IPS-NIHi7 (cell line): Measurements from ENCODE around the gene SIDT1.

Experiments
- DNase-seq: peaks from one replicate; pipeline ENCODE4 v3.0.0; 2012; ENCODE audit warnings: mixed read lengths; ENCODE audit errors: extremely low spot score

Gene SIDT1

DNA sequence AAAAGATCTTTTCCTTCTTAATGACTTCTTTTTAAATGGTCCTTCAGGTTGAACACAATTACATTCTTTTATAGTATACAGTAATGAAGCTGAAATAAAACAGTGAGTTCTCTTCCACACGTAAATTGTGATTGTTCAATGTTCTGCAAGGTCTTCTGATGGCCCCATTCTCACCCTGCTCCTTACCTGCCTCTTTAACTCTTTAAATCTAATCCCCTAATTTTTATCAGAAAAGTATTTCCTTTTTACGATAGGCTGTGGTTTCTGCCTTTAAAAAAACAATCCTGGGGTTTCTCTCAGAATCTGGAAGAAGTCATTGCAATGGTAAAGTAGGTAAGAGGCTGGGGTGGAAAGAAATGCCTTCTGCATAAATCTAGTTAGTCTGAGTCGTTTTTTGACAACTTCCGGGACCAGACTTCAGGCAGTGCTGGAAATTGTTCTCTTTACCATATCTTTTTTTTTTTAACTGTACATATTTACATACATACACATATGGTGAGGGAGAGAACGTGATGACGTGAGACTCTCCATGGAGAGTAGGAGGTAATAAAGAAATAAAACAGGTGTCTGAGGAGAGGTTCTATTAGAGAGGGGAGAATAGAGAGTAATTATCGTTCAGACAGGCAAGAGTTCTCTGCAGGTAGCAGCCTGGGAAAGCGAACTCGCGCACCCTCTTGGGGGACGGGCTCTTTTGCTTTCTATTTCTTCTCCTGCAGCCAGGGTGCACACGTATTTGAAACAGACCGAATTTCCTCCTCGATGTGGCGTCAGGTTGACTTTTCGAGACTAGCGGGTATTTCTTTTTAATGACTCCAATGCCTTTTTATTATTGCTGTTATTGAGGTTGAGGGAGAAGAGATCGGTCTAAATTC is at the start of gene SIDT1:
Gene SIDT1 (plus strand): TSS at position 730 of the 872 bp plus-strand sequence. CDS start 467 bp downstream, outside the sequence.
- peak; percentile 24 for DNase-seq

DNA sequence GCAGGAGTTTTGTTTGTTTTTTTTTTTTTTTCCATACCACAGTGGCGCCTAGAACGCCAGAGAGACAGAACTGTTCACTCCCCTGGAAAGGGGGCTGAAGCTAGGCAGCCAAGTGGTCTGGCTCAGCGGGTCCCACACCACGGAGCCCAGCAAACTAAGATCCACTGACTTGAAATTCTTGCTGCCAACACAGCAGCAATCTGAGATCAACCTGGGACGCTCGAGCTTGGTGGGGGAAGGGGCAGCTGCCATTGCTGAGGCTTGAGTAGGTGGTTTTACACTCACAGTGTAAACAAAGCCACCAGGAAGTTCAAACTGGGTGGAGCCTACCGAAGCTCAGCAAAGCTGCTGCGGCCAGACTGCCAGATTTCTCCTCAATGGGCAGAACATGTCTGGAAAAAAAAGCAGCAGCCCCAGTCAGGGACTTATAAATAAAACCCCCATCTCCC is 47.2 kb upstream of the SIDT1 start:
- DNase-seq: no peak

DNA sequence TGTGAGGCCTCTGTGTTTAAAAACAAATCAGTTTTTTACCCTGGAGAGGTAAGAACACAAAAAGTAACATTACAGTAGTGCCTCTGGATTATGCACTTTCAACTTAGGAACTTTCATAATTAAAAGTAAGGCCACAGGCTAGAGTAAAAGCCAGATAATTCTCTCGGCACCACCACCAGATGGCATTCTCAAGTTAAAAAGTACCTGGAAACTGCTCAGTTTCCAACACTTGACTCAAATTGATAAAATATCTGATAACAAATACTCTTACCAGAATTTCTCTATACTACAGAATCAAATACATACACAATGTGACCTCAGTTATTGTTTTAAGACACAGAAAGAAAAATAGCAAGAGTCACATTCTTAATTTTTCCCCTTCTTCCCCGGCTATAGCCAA is 37.3 kb upstream of the SIDT1 start:
- DNase-seq: peak; percentile 30

DNA sequence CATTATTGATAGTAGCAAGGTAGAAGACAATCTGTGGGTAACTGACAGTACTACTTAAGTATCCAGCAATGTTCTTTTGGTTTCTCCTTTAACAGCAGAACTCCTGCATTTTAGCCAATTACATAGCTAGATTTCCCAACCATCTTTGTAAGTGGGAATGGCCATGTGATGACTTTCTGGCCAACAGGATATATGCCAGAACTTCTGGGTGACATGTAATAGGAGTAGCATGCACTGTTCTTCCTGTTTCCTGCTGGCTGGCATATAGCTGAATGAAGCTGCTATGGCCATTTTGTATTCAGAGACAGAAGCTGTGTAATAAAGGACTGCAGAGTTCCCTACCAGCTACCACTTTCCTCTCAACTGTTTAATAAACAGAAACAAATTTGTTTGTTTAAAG is 35.4 kb upstream of the SIDT1 start:
- DNase-seq: no peak

DNA sequence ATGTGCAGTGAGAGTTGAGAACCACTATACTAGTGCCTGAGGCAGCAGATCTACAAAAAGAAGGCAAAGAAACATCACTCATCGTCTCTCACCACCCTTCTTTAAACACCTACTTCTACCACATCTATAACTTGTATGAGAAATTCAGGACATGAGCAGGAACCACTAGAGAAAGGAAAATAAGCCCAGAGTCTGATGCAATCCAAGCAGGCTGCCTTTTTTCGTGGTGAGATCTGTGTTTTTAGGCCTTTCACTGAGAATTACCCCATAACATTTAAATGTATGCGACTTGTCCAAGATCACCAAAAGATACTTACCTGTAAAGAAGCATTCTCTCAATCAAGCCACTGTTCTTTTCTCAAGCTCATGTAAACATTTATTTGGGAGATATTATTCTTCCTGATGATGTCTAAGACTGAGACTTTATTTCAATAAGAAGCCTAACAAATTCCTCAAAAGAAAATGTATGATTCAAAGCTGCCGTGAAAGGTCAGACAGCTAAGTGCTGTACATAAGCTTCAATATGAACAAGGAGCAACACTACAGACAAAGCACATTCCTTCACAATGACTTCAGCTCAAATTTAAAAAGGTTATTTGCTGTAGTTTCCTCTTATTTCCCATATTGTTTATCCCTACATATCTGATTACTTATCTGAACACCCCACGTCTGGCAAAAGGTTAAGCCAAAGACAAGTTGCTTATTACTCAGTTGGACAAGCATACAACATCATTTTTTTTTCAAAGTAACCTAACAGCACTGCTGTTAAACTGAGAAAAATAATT is 33.9 kb upstream of the SIDT1 start:
- DNase-seq: no peak

DNA sequence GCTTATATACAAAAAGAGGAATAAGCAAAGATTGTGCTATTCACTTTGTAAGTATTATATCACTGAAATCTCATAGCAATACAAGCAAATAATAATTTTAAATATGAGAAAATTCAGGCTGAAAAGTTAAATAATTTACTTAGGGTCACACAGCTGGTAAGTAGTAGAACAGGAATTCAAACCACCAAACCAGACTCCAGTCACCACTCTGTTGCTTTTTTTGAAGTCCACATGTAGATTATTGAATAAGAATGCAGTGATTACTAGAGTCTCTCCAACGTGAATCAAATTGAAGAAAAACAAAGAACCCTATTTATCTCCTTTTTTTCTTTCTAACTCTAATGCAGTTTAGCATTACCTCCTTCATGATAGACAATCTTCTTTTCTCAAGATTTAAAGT is 33.3 kb upstream of the SIDT1 start:
- DNase-seq: no peak

DNA sequence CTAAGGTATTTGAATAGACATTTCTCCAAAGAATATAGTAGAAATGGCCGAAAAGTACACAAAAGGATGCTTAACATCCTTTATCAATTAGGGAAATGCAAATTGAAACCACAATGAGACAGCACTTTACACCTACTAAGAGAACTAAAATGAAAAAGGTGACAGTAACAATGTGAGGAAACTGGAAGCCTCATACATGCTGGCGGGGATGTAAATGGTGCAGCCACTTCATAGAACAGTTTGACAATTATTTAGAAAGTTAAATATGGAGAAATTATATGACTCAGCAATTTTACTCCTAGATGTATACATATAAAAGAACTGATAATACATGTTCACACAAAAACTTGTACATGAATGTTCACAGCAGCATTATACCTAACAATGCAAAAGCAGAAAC is 30.8 kb upstream of the SIDT1 start:
- DNase-seq: no peak

DNA sequence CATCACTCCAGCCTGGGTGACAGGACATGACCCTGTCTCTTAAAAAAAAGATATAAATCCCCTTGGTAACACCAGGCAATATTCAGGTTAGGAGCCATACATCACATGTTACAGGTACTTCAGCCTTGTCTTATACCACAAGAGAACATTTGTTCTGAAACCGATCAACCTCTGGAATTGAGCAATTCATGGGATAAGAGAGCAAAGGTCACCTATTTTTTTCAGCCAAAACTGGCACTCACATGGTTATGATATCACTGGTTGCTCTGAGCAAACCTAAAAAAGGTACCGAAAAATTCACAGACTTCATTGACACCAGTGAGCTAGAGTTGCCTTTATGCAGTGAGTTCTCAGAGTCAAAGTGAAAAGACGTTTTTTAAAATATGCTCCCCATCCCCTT is 26.5 kb upstream of the SIDT1 start:
- no peak for DNase-seq

DNA sequence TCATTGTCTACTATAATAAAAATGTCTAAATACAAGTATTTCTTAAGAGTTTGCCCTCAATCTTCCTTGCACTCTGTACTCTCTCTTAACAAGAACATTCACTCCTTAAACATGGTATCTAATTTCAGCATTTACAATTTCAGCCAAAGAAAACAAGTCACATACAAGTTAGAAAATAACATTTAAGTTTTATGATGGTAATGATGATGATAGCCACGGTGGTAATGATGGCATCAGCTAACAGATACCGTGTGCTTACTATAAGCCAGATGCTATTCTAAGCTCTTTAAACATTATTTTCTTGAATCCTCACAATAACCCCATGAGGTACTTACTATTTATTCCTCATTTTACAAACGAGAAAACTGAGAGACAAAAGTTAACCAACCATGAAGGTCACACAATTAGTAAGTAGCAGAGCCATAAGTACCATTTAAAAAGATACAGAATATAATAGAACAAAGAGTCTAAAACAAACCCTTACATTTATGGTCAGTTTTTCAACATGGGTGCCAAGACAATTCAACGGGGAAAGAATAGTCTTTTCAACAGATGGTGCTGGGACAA is 24.8 kb upstream of the SIDT1 start:
- no peak for DNase-seq

DNA sequence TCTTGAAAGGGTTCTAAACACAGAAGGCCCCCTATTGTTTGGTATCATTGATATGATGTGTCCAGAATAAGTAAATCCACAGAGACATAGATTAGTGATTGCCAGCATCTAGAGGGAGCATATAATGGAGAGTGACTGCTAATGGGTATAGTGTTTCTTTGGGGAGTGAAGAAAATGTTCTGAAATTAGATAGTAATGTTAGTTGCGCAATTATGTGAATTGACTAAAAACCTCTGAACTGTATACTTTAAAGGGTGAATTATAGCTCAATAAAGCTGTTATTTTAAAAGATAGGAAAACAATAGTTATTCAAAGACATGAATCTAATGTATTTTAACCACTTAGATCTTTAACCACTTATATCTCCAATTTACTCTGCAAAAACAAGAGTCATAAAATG is 23.4 kb upstream of the SIDT1 start:
- DNase-seq: no peak

DNA sequence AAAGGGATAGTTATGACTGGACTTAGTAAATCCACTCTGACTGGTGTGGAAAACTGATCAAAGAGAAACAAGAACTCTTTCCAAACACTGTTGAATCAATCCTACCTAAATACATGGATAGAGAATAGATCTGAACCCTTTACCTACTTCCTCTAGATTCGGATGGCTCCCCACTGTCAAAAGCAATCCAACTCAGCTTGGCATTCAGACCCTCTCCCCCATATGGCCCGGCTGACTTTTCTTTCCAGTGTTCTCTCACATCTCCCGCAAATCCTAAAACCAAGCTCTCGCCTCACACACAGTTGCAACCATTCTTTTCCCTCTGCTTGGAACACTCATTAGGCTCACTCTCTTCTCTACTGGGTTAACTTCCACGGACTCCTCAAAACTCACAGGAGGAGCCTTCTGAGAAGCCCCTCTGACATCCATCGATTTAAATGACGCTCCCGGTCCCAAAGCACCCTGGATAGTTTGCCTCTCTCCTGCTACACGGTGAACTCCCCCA is 18.0 kb upstream of the SIDT1 start:
- DNase-seq: no peak

DNA sequence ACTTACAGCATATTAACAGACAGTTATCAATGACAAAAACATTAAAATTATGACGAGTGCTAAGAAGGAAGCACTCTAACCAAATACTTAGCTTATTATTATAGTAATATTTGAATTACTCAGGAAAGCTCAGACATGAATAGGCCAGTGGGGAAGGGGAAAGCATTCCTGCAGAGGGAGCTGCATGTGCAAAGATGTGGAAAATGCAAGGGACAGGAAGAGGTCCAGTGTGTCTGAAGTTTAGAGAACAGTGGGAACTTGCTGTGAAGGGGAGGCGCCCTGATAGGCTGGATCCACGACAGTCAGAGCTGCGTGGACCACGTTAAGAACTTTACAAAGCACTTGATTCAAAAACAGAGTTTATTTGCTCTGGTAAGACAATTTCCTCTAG is 16.2 kb upstream of the SIDT1 start:
- DNase-seq: no peak

DNA sequence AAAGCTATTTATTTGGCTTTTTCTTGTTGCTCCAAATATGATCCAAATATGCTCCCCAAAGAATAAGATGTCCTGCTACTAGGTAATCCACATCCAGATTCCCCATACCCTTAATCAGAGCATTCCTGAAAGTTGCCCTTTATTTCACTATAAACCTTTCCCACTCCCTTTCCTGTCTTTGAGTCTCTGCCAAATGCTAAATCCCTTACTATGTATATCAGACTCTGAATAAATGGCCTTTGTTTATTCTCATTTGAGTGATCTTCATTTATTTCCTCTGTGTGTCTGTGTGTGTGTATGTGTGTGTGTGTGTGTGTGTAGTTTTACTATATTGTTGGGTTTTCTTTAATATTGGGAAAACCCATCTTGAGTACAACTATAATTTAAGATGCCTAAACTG is 10.4 kb upstream of the SIDT1 start:
- no peak for DNase-seq

DNA sequence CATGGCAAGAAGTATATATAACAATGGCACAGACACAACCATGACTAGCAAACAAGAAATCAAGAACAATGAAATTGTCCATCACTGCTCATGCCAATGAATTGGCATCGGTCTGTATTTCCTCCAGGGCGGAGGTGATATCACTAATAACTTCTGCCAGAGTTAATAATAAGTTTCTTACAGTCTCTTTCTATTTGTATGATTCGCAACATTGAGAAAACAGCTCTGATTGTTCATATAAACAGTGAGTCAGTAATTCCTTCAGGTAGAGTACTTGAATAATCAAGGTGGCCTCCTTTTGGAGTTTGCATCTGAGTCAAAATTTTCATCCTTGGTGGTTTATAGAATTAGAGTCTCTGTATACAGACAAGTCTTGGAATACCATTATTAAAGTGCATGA is 9.1 kb upstream of the SIDT1 start:
- DNase-seq: no peak

DNA sequence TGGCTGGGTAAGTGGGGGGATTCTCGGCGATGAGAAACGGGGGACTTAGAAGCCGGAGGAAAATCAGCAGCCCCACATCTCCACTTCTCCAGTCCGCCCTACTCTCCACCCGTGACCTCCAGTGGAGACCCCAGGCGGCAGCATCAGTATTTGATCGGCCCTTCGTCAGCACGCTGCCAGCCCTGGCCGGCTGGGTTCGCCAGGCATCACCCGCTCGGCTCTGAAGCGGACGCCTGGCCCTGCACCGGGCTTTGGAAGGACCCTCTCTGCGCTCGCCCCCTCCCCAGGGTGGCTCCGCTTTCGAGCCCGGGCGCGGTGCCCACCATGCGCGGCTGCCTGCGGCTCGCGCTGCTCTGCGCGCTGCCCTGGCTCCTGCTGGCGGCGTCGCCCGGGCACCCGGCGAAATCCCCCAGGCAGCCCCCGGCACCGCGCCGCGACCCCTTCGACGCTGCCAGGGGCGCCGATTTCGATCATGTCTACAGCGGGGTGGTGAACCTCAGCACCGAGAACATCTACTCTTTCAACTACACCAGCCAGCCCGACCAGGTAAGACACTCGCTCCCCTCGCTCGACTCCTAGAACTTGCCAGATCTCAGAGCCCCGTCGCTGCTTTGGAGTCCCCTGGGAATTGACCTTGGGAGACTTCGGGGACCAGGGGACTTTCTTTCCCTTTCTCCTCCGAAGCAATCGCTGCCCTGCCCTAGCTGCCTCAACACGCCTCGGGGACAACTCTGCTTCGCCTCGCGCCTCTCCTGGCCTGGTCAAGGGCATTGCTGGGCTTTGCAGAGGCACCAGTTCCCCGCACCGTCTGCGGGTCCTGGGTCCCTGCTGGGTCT is 561 bp downstream of the SIDT1 start:
- DNase-seq: peak; percentile 30

DNA sequence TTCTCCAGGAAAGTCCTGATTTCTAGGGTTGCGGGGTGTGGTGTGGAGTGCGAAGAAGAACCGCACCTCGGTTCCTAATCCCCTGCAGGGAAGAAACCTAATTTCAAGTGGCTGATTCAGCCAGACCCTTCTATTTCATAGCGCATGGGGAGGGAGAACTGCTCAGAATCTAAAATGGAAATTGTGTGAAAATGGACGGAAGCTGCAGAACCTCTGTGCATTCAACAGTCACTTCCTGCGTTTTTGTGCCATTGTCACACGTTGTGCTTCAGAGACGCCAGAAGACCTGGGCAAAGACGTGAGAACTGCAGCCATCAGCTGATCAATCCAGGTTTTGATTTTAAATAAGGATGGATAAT is 1.2 kb downstream of the SIDT1 start:
- no peak for DNase-seq

DNA sequence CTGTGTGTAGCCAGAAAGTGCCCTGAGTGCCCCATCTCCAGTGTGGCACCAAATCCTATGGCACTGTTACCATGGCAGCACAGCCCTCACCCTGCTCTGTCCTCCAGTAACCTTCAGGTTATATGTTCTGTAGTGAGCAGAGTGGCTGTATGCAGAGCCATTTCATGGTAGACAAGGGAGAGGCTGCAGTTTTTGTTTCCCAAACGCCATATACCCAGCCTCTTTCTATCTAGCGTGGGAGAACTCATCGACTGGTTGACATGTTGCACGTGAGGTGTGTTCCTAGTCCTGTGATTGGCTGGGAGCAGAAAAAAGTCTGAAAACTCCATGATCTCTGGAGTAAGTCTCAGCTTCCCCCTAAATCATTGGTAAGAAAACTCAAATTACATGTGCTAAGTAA is 2.0 kb downstream of the SIDT1 start:
- no peak for DNase-seq

DNA sequence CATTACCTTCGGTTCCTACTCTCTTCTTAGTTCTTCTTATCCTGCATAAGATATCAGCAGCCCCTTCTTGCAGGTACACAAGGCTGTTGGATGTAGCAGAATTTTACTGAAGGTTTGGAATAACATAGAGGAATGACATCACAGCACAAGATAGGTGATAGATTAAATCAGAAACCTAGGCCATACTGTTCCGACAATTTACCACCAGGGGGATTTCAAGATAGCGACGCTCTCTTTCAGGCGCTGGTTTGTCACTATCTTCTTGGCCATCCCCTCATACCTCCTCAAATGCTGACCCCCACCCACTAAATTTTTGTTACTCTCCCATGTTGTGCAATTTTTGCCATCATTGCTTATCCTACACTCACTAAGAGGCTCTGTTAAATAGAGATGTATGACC is 3.5 kb downstream of the SIDT1 start:
- peak; percentile 45 for DNase-seq

DNA sequence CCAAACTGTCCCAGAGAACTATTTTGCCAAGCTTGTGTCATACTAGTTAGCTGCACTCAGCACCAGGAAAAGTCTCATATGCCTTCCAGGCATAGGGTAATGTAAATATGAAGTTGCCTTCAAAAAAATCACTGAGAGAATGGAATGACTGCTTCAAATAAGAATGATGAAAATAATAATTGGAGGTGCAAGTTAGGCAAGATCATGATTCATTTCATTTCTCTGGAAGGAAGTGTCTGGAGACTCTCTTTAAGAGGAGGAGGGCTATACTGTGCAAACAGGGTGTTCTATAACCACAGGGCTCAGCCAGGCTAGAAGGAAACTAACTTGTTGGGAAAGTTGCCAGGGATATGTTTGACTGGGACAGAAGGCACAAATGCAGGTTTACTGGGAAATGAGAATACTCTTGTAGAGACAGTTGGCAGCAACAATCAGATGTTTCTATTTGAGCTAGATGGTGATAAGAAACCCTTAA is 4.3 kb downstream of the SIDT1 start:
- no peak for DNase-seq

DNA sequence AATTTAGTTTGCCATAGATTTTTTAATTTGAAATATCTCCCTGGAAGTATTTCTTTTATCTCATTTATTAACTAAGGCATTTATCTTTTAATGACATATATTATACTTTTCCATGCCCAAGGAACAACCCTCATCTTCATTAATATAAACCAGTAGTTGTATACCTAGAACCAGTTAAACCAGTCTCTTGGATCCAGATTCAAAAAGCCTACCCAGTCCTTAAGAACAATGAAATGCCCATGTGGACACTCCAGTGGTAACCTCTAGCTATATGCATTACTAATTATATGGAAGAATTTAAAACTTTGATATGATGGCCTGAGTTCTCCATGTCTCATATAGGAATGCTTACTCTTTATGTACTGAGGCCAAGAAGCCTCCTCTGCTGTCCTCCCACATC is 4.8 kb downstream of the SIDT1 start:
- no peak for DNase-seq

DNA sequence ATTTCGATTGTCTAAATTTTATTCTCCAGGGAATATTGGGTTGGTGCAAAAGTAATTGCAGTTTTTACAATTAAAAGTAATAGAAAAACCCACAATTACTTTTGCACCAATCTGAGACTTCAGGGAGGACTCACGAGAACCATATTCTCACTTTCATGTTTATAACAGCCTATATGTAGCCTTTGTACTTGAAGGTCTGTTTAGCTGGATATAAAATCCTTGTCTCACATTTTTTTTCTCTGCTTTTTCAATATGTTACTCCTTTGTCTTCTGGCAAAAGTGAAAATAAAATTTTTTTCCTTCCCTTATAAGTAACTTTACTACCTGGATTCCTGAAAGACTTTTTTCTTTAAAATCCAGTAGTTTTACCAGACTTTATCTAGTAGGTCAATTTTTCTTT is 9.2 kb downstream of the SIDT1 start:
- no peak for DNase-seq

DNA sequence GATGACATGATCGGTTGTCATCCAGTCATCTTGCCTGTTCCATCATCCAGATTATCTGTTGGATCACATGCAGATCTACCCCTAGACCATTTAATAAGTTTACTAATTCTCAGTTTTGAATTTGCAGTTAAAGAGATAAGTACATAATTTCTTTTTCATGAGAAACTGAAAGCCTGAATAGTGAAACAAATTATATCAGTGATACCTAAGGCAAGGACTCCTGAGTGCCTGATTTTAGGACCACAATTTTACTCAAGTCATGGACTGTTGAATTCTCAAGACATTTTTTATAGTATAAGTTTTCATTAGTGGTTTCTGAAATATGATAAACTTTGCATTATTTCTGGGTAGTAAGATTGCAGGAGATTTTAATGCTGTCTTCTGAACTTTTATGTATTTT is 13.2 kb downstream of the SIDT1 start:
- DNase-seq: no peak
